ENCODE results near the gene DYRK2.
A peak's percentile ranks its signal among the peaks of the same experiment; 100 is the strongest.

The DYRK2 gene

DNA sequence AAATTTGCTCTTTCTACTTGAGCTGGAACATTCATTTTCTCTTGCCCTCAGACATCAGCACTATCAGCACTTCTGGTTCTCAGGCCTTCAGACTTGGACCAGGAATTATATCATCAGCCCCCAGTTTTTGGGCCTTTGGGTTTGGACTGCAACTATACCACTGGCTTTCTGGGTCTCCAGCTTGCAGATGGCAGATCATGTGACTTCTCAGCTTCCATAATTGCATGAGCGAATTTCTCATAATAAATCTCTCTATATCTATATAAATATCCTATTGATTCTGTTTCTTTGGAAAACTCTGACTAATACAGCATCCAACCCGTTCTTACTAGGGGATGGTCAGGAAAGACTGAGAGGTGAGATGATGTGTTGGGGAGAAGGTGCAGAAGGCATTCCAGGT lies 22.4 kb upstream of the DYRK2 start:
- Histone ChIP-seq H3K4me1 (ENCODE audit: control insufficient read depth in 1 of 2, insufficient read depth in 2 of 2, low read length in 2 of 2) (no peaks in the 10 kb centered on the region), H3K9me3 (ENCODE audit: control insufficient read depth in 1 of 2, low read length in 2 of 2) (no peaks in the 10 kb centered on the region), H3K4me3 (ENCODE audit: low read depth in 1 of 2, low read length in 2 of 2) (no peak overlapping the region), H3K27me3 (ENCODE audit: low read depth, low read length) (no peaks in the 10 kb centered on the region), H3K36me3 (ENCODE audit: control insufficient read depth in 1 of 2, insufficient read depth in 2 of 2, low read length in 2 of 2) (no peaks in the 10 kb centered on the region), H3K27ac (ENCODE audit: low read length) (no peak overlapping the region)

DNA sequence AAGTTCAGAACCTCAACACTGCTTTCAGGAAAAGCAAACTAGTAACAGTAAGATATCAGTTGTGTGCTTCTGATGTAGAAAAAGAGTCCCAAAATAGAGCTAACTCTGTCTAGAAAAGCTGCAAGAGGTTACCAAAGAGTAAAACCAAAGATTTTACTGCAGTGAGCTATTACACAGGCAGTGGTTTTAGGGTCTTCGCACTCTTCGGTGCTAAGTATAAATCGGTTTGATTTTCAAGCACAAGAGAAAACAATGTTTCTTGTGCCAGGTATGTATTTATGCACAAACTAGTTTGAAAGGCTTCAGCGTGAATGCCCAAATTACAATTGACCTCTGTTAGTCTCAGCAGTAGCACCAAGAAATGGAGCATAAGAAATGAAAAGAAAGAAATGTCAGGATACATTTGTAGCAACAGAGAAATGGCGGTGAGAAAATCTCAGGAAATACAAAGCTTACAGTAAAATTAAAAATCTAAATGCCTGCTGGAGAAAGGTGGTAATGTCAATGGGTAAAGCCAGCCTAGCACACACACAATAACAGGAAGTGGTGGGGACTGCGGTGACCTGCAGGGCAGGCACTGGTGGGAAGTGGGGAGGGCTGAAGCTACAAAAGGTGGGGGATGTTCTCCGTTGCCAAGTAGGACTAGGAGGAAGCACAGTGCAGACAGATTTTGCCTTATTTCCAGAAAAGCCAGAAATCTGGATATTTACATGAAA lies 18.0 kb upstream of the DYRK2 start:
- H3K27ac ChIP-seq (ENCODE audit: low read length) = no peak overlapping the region
- no peak overlapping the region for H3K4me3 ChIP-seq (ENCODE audit: low read depth in 1 of 2, low read length in 2 of 2)
- H3K27me3 ChIP-seq (ENCODE audit: low read depth, low read length) = no peaks in the 10 kb centered on the region
- H3K4me1 ChIP-seq (ENCODE audit: control insufficient read depth in 1 of 2, insufficient read depth in 2 of 2, low read length in 2 of 2) = no peaks in the 10 kb centered on the region
- no peaks in the 10 kb centered on the region for H3K9me3 ChIP-seq (ENCODE audit: control insufficient read depth in 1 of 2, low read length in 2 of 2)
- H3K36me3 ChIP-seq (ENCODE audit: control insufficient read depth in 1 of 2, insufficient read depth in 2 of 2, low read length in 2 of 2) = no peaks in the 10 kb centered on the region

DNA sequence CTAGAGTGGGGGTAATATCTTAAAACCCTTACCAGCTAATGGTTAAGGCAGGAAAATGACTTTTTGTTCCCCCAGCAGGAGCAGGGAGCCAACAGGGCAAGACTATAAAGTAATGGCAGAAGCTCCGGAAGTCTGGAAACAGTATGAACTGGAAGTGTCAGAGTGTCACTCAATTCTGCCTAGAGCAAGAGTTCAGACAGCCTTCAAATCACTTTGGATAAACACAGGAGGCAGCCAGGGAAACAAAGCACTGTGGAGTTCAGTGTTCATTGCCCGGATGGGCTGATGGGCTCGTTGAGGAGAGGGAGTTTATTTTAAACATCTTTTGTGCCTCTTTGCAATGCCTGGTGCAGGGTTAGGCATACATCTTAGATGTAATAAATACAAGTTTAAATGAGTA lies 16.5 kb upstream of the DYRK2 start:
- Histone ChIP-seq H3K27ac (ENCODE audit: low read length) (no peak overlapping the region), H3K4me1 (ENCODE audit: control insufficient read depth in 1 of 2, insufficient read depth in 2 of 2, low read length in 2 of 2) (no peaks in the 10 kb centered on the region), H3K4me3 (ENCODE audit: low read depth in 1 of 2, low read length in 2 of 2) (no peak overlapping the region), H3K36me3 (ENCODE audit: control insufficient read depth in 1 of 2, insufficient read depth in 2 of 2, low read length in 2 of 2) (no peaks in the 10 kb centered on the region), H3K27me3 (ENCODE audit: low read depth, low read length) (no peaks in the 10 kb centered on the region), H3K9me3 (ENCODE audit: control insufficient read depth in 1 of 2, low read length in 2 of 2) (no peaks in the 10 kb centered on the region)

DNA sequence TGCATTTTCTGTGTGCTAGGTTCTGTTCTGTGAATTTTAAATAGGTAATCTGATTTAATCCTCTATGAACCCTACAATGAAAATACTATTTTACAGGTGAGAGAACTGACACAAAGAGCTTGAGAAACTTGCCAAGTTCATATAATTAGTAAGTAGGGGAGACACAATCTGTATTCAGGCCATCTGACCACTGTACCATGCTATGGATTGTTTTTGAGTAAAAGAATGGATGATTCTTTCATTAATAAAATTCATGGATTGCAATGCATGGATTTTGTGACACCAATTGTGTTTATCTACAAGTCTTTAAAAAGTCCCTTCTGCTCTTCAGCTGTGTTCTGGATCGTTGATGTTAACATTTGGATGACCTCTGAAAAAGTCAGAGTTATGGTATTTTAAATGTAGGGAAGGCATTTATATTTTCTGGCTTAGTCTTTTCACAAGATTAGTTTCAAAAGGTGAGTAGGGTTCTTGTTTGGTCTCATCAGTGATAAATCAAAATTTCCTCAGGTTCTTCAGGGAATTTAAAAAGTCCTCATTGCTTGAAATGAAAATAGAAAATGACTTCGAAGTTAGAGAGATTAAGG lies 15.4 kb upstream of the DYRK2 start:
- no peak overlapping the region for H3K27ac ChIP-seq (ENCODE audit: low read length)
- H3K36me3 ChIP-seq (ENCODE audit: control insufficient read depth in 1 of 2, insufficient read depth in 2 of 2, low read length in 2 of 2) = no peaks in the 10 kb centered on the region
- H3K4me3 ChIP-seq (ENCODE audit: low read depth in 1 of 2, low read length in 2 of 2) = no peak overlapping the region
- H3K4me1 ChIP-seq (ENCODE audit: control insufficient read depth in 1 of 2, insufficient read depth in 2 of 2, low read length in 2 of 2) = no peaks in the 10 kb centered on the region
- no peaks in the 10 kb centered on the region for H3K9me3 ChIP-seq (ENCODE audit: control insufficient read depth in 1 of 2, low read length in 2 of 2)
- no peaks in the 10 kb centered on the region for H3K27me3 ChIP-seq (ENCODE audit: low read depth, low read length)

DNA sequence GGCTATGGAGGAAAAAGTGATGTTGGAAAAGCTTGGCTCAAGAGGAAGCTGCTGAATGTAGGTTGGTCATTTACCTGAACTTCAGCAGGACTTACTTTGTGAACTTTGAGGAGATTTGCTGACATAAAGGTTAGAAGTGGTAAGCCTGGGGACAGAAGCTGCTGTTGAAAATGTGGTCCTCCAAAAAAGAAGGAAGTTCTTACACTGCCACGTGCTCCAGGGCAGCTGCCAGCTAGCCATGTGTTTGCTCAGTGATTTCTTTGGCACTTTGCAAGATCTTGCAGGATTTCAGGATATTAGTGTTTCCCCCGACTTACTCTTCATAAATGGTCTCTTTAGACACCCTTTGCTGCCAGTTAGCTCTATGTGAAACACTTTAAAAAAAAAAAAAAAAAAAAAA lies 14.8 kb upstream of the DYRK2 start:
- Histone ChIP-seq H3K9me3 (ENCODE audit: control insufficient read depth in 1 of 2, low read length in 2 of 2) (no peaks in the 10 kb centered on the region), H3K4me3 (ENCODE audit: low read depth in 1 of 2, low read length in 2 of 2) (no peak overlapping the region), H3K36me3 (ENCODE audit: control insufficient read depth in 1 of 2, insufficient read depth in 2 of 2, low read length in 2 of 2) (no peaks in the 10 kb centered on the region), H3K4me1 (ENCODE audit: control insufficient read depth in 1 of 2, insufficient read depth in 2 of 2, low read length in 2 of 2) (no peaks in the 10 kb centered on the region), H3K27me3 (ENCODE audit: low read depth, low read length) (no peaks in the 10 kb centered on the region), H3K27ac (ENCODE audit: low read length) (no peak overlapping the region)

DNA sequence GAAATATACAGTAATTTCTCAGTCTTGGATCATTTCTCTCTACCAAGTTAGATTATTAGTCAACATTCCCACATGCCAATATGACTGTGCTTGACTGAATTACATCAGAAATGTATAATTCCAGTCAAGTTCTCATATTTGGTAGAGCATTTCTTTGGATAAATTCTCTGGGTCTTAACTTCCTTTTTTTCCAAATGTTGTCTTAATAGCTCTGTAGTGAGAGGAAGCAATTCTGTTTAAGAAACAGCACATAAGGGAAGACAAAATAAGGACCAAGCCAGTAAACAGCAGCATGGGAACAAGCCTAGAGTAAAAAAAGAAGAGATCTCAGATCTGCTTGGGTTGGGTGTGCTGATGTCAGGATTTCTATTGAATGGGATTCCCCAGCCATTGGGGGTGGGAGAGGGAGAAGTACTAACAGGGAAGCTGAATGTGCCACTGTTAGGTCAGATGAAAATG lies 14.2 kb upstream of the DYRK2 start:
- no peaks in the 10 kb centered on the region for H3K9me3 ChIP-seq (ENCODE audit: control insufficient read depth in 1 of 2, low read length in 2 of 2)
- H3K4me3 ChIP-seq (ENCODE audit: low read depth in 1 of 2, low read length in 2 of 2) = no peak overlapping the region
- no peak overlapping the region for H3K27ac ChIP-seq (ENCODE audit: low read length)
- H3K27me3 ChIP-seq (ENCODE audit: low read depth, low read length) = no peaks in the 10 kb centered on the region
- H3K4me1 ChIP-seq (ENCODE audit: control insufficient read depth in 1 of 2, insufficient read depth in 2 of 2, low read length in 2 of 2) = no peaks in the 10 kb centered on the region
- no peaks in the 10 kb centered on the region for H3K36me3 ChIP-seq (ENCODE audit: control insufficient read depth in 1 of 2, insufficient read depth in 2 of 2, low read length in 2 of 2)

DNA sequence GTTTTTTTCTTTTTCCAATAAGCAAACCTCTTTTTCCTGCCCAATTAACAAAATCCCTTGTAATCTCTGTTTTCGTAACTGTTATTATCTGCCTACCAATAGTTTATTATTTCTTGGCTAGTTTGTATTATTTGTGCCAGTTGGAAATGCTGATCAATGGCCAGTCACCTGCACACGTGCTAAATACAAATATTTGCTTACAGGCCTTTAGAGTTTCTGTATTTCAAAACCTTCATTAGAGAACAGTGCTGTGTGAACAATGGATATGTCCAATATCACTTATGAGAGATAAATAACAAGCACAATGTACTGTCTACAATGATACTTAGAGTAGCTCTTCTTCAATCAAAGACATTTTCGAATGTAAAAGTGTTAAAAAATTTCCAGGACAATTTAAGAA lies 10.8 kb upstream of the DYRK2 start:
- no peak overlapping the region for H3K27ac ChIP-seq (ENCODE audit: low read length)
- H3K9me3 ChIP-seq (ENCODE audit: control insufficient read depth in 1 of 2, low read length in 2 of 2) = no peaks in the 10 kb centered on the region
- H3K4me1 ChIP-seq (ENCODE audit: control insufficient read depth in 1 of 2, insufficient read depth in 2 of 2, low read length in 2 of 2) = no peaks in the 10 kb centered on the region

DNA sequence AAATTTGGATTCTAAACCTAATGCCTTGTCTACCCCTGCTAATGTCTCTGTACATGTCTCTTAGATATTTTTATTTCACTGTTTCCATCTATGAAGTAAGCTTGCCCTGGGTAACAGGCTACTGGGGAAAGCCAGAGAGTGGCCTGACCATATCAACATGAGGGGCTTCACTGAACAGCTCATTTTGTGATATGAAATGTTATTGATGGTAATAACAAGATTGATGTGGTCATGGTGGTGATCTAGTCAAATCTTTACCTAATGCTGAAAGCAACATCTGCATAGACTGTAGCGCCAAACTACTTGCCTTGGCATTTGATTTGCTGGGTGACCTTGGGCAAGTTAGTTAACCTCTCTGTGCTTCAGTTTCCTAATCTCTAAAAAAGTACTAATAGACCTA lies 9.9 kb upstream of the DYRK2 start:
- Histone ChIP-seq H3K9me3 (ENCODE audit: control insufficient read depth in 1 of 2, low read length in 2 of 2) (no peaks in the 10 kb centered on the region), H3K27ac (ENCODE audit: low read length) (no peak overlapping the region), H3K4me1 (ENCODE audit: control insufficient read depth in 1 of 2, insufficient read depth in 2 of 2, low read length in 2 of 2) (no peaks in the 10 kb centered on the region), H3K27me3 (ENCODE audit: low read depth, low read length) (no peaks in the 10 kb centered on the region), H3K36me3 (ENCODE audit: control insufficient read depth in 1 of 2, insufficient read depth in 2 of 2, low read length in 2 of 2) (no peaks in the 10 kb centered on the region), H3K4me3 (ENCODE audit: low read depth in 1 of 2, low read length in 2 of 2) (no peak overlapping the region)

More for the DNA sequence above, 10.8 kb upstream of the DYRK2 start:
- Histone ChIP-seq H3K27me3 (ENCODE audit: low read depth, low read length) (no peaks in the 10 kb centered on the region), H3K4me3 (ENCODE audit: low read depth in 1 of 2, low read length in 2 of 2) (no peak overlapping the region), H3K36me3 (ENCODE audit: control insufficient read depth in 1 of 2, insufficient read depth in 2 of 2, low read length in 2 of 2) (no peaks in the 10 kb centered on the region)

DNA sequence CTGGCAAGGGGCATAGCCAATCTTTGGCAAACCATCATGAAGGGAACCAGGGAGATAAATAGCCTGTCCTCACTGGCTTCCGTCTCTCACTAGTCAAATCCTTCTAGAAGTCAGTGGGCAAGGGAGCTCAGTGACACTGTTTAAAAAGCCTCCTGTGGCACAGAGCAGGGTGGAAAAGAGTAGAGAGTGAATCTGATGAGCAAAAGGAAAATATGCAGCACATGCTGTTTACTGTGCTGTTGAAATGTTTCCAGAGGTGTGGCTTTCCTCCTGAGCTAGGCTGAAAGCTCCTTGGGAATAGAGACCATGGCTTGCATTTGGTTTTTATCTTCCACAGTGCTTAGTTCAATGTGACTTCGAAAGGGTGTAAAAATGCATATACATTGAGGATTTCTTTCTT lies 7.7 kb upstream of the DYRK2 start:
- Histone ChIP-seq H3K4me1 (ENCODE audit: control insufficient read depth in 1 of 2, insufficient read depth in 2 of 2, low read length in 2 of 2) (no peaks in the 10 kb centered on the region), H3K4me3 (ENCODE audit: low read depth in 1 of 2, low read length in 2 of 2) (no peak overlapping the region), H3K27ac (ENCODE audit: low read length) (no peak overlapping the region), H3K9me3 (ENCODE audit: control insufficient read depth in 1 of 2, low read length in 2 of 2) (no peaks in the 10 kb centered on the region), H3K36me3 (ENCODE audit: control insufficient read depth in 1 of 2, insufficient read depth in 2 of 2, low read length in 2 of 2) (no peaks in the 10 kb centered on the region), H3K27me3 (ENCODE audit: low read depth, low read length) (no peaks in the 10 kb centered on the region)

DNA sequence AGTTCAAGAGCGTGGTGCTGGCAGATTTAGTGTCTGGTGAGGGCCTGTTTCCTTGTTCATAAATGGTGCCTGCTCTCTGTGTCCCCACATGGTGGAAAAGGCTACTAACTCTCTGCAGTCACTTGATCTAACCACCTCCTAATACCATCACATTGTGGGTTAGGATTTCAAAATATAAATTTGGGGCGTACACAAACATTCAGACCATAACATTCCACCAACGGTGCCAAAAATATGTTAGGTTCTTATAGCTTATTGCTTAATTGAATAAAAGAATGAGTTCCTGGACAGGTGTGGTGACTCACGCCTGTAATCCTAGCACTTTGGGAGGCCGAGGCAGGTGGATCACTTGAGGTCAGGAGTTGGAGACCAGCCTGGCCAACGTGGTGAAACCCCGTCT lies 3.4 kb upstream of the DYRK2 start:
- H3K36me3 ChIP-seq (ENCODE audit: control insufficient read depth in 1 of 2, insufficient read depth in 2 of 2, low read length in 2 of 2) = peaks cover 0 to 3% of the 10 kb centered on the region in 2 donors
- peaks cover 0 to 5% of the 10 kb centered on the region in 2 donors for H3K4me1 ChIP-seq (ENCODE audit: control insufficient read depth in 1 of 2, insufficient read depth in 2 of 2, low read length in 2 of 2)
- no peak overlapping the region for H3K27ac ChIP-seq (ENCODE audit: low read length)
- H3K9me3 ChIP-seq (ENCODE audit: control insufficient read depth in 1 of 2, low read length in 2 of 2) = no peaks in the 10 kb centered on the region
- no peaks in the 10 kb centered on the region for H3K27me3 ChIP-seq (ENCODE audit: low read depth, low read length)
- H3K4me3 ChIP-seq (ENCODE audit: low read depth in 1 of 2, low read length in 2 of 2) = no peak overlapping the region

DNA sequence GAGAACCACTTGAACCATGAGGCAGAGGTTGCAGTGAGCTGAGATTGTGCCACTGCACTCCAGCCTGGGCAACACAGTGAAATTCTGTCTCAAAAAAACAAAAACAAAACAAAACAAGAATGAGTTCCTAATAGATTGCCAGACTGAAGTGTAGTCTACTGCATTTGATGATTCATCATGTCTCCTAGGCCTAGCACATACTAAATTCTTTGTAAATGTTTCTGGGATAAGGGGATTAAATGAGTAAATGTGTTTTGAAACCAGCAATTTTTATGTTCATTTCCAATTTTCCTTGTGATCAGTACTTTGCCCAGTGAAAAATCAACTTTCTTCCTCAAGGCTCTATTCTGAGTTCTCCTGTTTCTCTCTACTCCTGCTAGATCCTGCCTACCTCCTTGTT lies 2.9 kb upstream of the DYRK2 start:
- Histone ChIP-seq H3K36me3 (ENCODE audit: control insufficient read depth in 1 of 2, insufficient read depth in 2 of 2, low read length in 2 of 2) (peaks cover 0 to 3% of the 10 kb centered on the region in 2 donors), H3K27me3 (ENCODE audit: low read depth, low read length) (no peaks in the 10 kb centered on the region), H3K27ac (ENCODE audit: low read length) (no peak overlapping the region)

DNA sequence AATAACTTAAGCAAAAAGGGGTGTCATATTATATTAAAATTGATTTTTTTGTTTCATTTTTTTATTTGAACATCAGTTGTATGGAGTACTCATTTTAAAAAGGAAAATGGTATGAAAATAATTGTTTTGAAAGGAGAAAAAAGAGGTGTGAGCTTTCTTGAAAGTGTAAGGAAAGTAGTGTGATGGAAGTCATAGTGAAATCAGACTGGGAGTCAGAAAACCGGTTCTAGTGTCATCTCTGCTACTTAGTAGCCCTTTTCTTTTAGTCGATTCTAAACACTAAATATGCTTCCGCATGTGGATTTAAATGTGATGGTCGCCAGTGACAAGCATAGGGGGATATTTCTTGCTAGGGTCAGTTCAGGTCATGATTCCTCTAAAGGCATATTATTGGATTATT lies 1.8 kb upstream of the DYRK2 start:
- H3K36me3 ChIP-seq (ENCODE audit: control insufficient read depth in 1 of 2, insufficient read depth in 2 of 2, low read length in 2 of 2) = peaks cover 0 to 3% of the 10 kb centered on the region in 2 donors
- H3K4me3 ChIP-seq (ENCODE audit: low read depth in 1 of 2, low read length in 2 of 2) = peak overlapping the region in 1 of 2 donors; percentile 85
- peak overlapping the region; percentile 86 for H3K27ac ChIP-seq (ENCODE audit: low read length)
- no peaks in the 10 kb centered on the region for H3K27me3 ChIP-seq (ENCODE audit: low read depth, low read length)
- no peaks in the 10 kb centered on the region for H3K9me3 ChIP-seq (ENCODE audit: control insufficient read depth in 1 of 2, low read length in 2 of 2)
- peaks cover 5 to 12% of the 10 kb centered on the region in 2 donors for H3K4me1 ChIP-seq (ENCODE audit: control insufficient read depth in 1 of 2, insufficient read depth in 2 of 2, low read length in 2 of 2)

More for the DNA sequence above, 2.9 kb upstream of the DYRK2 start:
- H3K9me3 ChIP-seq (ENCODE audit: control insufficient read depth in 1 of 2, low read length in 2 of 2) = no peaks in the 10 kb centered on the region
- H3K4me1 ChIP-seq (ENCODE audit: control insufficient read depth in 1 of 2, insufficient read depth in 2 of 2, low read length in 2 of 2) = peaks cover 0 to 8% of the 10 kb centered on the region in 2 donors
- no peak overlapping the region for H3K4me3 ChIP-seq (ENCODE audit: low read depth in 1 of 2, low read length in 2 of 2)
